GM18951 (cell line): ENCODE measurements around the gene GCSAM.

Experiments used
- POLR2A ChIP-seq: IDR thresholded peaks from 4 replicates; pipeline ENCODE4 v1.6.1; 2011; ENCODE audit warnings: mild to moderate bottlenecking; ENCODE audit not compliant: insufficient read length, insufficient read depth; ENCODE audit errors: extremely low read depth
- in situ Hi-C: fragments of 300-500 bp; cut with MboI; formaldehyde crosslinking; loops from one replicate; pipeline ENCODE4 v1.12.0; 2022; ENCODE audit warnings: low sequenced_read_pairs, mixed read lengths, inconsistent platforms; ENCODE audit not compliant: unreplicated experiment

GCSAM gene

DNA sequence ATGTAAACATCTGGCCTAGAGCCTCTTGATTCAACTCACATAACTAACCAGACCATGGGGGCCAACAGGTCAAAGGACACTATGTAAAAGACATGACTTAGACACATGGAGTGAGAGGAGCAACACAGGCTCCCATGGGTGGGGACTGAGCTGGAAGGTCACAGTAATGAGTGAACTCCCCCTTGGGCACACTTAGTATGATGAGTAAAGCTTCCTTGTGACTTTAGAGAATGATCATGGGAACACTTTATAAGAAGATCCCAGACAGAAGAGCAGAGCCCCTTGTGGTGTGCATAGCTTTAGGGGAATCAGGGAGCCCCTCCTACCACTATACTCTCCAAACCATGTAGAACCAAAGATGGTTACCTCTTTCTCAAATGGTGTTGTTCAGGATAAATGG is 10.2 kb downstream of the GCSAM start:
- no peak for TF ChIP-seq POLR2A
- in situ Hi-C loops: no loop called here

- in situ Hi-C loops: no loop called here
These were observed 11.2 kb downstream of the GCSAM start for GRCh38 chr3:112121577-112122547.

DNA sequence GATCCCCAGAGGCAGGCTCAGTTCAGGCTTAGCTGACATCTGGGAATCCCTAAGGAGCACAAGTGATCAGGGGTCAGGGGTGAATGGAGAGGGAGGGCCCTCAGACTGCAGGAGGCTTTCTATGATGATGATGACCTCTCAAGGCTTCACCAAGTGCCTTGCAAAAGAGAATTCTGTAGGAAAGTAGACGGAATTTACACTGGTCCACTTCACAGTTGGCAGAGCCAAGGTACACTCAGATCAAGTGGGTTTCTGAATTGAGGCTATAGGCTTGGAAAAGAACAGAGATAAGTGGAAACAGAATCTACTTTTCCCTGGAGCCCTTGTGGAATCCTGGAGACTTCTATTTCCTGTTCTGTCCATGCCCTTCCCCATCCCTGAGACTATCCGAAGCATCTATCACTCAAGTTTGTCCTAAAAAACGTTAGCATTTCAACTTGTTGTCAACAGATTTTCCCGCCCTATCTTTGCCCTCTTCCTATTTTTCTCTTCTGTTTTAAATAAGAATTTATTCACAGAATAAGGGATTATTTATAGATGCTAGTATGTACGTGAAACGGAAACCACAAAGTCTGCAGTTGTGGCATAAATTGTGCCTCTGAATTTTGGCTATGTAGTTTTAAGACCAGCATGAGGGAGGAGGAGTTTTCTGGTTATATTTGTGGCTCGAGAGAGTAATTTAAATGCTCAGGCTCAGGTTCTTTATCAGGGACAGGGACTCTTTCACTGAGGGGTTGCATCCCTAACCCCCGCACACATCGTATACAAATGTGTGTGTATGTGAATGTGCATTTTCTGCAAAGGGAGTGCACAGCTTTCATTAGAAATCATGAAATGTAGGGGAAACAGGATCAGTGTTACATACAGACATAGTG is 12.8 kb downstream of the GCSAM start:
- no peak for TF ChIP-seq POLR2A
- in situ Hi-C loops: loop anchor here (10.0 kb wide), 1 partner anchor 205 kb away; no protein-coding TSS in a partner anchor

More at GRCh38 chr3:112121577-112122547, 11.2 kb downstream of the GCSAM start:
- TF ChIP-seq POLR2A: no peak

DNA sequence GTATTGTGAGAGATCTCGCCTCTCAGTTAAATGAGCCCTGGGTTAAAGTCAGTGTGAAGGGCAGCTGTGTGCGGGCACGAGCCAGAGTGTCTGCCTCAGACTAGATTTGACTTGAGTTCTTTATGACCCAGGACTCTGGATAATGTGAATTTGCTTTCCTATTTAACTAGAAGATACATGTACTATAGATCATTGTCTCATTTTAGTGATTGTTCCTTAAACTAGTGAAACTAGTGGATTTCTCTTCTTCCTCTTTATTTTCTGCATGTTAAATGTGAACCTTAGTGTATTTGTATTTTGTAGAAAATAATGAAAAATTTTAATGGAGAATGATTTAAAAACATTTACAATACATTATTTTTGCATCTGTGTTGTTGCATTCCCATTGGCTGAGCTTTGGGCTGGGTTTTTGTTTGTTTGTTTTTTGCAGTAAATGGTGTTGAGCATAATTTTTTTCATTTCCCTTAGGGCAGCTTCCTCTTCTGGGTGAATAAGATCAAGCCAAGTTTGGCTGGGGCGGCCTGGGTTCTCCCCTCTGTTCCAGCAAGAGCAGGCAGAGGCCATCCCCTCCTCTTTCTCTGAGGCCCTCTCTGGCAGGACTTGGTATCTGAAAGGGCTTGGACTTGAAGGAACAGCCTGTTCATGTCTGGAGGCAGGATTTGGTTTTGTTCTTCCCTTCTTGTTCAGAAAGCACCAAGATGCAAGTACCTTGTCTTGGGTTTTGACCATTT is 15.0 kb downstream of the GCSAM start:
- TF ChIP-seq POLR2A: no peak
- in situ Hi-C loops: loop anchor here (10.0 kb wide), 1 partner anchor 207 kb away; no protein-coding TSS in a partner anchor

- in situ Hi-C loops: loop anchor here (10.0 kb wide), 1 partner anchor 207 kb away; no protein-coding TSS in a partner anchor
- TF ChIP-seq POLR2A: no peak
These were observed 15.6 kb downstream of the GCSAM start for GRCh38 chr3:112117415-112117814.

GRCh38 chr3:112116748-112117186 is 16.3 kb downstream of the GCSAM start:
- no peak for TF ChIP-seq POLR2A
- in situ Hi-C loops: loop anchor here (10.0 kb wide), 1 partner anchor 208 kb away; no protein-coding TSS in a partner anchor

DNA sequence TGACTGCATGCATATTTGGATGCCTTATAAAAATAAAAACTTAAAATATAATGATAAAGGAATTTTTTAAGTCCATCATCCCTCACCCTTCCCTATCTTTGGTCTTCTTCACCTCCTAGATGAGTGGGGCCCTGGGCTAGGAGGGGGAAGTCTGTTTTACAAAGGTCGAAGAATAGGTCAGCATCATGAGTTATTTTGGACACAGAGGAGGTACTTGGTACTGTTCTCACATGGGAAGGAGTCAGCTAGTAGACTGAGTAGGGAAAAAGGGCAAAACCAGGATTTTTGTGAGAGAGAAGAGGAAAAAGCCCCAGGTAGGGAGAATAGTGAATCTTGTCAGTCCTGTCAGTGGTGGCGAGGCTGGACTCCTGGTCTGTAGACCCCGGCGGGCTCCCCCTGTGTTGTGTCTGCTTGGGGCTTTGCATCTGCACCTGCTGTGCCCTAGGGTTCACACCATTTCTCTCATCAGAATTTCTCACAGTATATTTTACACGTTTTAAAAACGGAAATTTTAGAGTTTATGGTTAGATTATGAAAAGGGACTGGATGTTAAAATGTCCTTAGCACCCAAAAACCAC is 17.2 kb downstream of the GCSAM start:
- in situ Hi-C loops: loop anchor here (10.0 kb wide), 1 partner anchor 209 kb away; no protein-coding TSS in a partner anchor
- no peak for TF ChIP-seq POLR2A

DNA sequence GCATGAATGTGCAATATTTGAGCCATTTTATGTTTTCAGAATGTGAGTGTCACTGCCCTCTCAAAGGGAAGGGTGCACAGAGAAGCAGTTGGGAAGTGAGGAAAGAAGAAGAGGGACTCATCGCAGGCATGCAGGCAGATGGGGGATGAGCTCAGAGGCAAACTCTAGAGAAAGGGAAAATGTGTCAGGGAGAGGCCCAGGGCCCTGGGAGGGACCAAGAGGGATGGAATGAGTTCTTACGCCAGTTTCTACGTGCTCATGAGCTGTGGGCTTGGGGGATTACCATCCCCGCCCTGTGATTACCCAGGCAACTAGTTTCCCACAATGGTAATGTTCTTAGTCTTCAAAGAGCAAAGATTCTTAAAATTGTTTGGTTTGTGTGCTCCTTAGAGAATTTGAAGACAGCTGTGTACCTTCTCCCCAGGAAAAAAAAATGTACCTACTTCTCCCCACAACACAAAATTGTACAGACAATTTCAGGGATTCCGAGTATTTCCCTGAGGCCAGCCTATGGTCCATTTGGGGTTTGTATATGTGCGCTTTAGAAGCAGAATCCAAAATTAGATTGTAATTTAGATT is 17.8 kb downstream of the GCSAM start:
- in situ Hi-C loops: loop anchor here (10.0 kb wide), 1 partner anchor 210 kb away; no protein-coding TSS in a partner anchor
- no peak for TF ChIP-seq POLR2A

DNA sequence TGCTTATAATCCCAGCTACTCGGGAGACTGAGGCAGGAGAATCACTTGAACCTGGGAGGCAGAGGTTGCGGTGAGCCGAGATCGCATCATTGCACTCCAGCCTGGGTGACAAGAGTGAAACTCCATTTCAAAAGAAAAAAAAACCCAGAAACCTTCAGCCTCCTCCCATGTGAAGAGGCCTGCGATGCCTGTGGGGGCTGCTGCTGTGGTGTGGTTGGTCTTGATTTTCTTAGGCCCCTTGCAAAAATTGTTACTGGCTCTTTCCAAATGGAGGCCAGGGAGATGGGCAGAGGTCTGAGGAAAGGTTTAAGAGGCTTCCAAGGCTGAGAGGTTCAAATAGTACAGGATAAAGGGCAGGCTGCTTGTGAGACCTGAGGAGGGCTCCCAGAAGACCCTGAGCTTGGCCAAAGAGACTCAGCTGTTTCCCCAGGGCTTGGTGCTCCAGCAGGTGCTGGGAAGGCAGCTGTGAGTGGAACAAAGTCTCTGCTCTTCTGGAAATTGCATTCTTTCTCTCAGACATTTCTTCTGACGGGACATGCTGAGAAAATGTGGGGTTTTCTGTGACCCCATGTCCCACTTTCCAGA is 18.4 kb downstream of the GCSAM start:
- TF ChIP-seq POLR2A: no peak
- in situ Hi-C loops: loop anchor here (10.0 kb wide), 1 partner anchor 210 kb away; no protein-coding TSS in a partner anchor

DNA sequence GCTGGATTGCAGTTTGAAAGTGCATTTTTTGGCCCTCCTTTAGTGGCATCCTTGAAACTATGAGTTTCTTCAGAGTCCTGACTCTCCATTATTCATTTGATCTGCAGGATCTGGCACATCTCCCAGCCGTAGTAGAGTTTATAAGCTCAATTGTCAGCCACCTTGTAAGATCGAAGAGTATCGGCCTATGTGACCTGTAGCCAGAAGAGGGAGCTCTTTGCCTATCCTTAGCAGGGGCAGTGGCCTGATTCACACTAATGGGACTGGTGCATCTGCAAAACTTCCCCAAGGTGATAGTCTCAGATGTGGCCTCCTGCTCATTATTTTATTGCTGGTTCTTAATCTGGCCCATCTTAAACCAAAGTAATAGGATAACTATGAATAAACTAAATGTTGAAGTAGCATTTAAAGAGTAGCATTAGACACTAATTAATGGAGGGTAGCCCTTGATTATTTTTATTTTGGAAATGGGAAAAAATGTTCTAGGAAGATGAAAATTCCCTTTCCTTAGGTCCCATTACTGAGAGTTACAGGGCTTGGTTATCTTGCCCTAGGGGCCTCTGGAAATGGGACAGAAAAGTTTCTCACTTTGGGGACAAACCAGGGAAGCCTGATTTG is 21.2 kb downstream of the GCSAM start:
- in situ Hi-C loops: loop anchor here (10.0 kb wide), 1 partner anchor 213 kb away; no protein-coding TSS in a partner anchor
- TF ChIP-seq POLR2A: no peak

GRCh38 chr3:112109322-112109721 is 23.7 kb downstream of the GCSAM start:
- in situ Hi-C loops: no loop called here
- no peak for TF ChIP-seq POLR2A
